ENCODE measurements around the gene MMAA. TPM values are rescaled to one million over a fixed set of nuclear protein-coding genes. Genes with fewer than 3 reads are reported as not detected.
A peak's percentile ranks its signal among the peaks of the same experiment; 100 is the strongest.

The MMAA gene
- total and polyA plus RNA-seq, 9 of the 15 experiments (the other 6 are each of a cell fraction or from before 2014, with no cell fraction given) = 0.86 to 2.3 (median 1.4) TPM

DNA sequence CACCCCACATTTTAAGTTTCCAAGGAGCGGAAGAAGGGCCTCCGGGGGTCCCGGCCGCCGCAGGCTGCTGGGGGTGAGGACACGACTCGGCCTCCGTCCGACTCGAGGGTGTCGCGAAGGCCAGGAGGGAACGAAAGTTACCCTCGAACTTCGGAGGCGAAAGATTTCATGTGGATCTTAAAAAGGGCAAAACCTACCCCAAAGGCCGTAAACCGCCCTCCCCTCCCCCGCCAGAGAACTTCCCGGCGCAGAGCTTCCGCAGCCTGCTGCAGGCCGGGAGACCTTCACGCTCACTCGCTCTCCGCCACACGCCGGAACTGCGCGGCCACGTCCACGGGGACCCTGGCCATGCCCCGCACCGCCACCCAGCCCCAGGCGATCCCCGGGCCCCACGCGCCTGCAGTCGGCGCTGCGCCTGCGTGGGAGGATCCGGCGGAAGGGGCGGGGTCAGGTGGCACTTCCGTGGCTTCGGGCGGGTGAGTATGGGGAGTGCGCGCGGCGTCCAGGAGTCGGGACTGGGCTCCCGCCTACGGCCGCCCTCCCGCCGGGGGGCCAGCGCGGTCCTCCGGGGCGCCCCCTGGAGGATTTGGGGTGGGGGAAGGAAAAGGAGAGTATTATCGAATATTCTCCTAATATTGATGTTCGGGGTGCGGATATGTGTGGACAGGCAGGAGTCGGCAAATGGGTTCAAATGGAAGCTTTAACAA is at the start of gene MMAA (continued):
- TF ChIP-seq, protein P1, sequence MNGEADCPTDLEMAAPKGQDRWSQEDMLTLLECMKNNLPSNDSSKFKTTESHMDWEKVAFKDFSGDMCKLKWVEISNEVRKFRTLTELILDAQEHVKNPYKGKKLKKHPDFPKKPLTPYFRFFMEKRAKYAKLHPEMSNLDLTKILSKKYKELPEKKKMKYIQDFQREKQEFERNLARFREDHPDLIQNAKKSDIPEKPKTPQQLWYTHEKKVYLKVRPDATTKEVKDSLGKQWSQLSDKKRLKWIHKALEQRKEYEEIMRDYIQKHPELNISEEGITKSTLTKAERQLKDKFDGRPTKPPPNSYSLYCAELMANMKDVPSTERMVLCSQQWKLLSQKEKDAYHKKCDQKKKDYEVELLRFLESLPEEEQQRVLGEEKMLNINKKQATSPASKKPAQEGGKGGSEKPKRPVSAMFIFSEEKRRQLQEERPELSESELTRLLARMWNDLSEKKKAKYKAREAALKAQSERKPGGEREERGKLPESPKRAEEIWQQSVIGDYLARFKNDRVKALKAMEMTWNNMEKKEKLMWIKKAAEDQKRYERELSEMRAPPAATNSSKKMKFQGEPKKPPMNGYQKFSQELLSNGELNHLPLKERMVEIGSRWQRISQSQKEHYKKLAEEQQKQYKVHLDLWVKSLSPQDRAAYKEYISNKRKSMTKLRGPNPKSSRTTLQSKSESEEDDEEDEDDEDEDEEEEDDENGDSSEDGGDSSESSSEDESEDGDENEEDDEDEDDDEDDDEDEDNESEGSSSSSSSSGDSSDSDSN (IDR thresholded peaks at IDR 0.05; ENCODE audit: borderline replicate concordance in 1 of 2, low read depth in 2 of 2, low read length in 2 of 2) = 0 out of 4 replicates have a peak, but pooled peaks of 1 of the 2 experiments have one; percentile 33
- TF ChIP-seq ZNF140 (CRISPR knock-in tag; IDR thresholded peaks at IDR 0.05) (no peak), GABPB1 (CRISPR knock-in tag; IDR thresholded peaks at IDR 0.05) (peak; percentile 91), ZNF589 (CRISPR knock-in tag; IDR thresholded peaks at IDR 0.05; ENCODE audit: low read depth) (no peak), U2AF1 (optimal IDR thresholded peaks at IDR 0.05; ENCODE audit: low read depth, low read length) (peak; percentile 56), NR2C1 (IDR thresholded peaks at IDR 0.05) (no peak), NR2C1 (tag; IDR thresholded peaks at IDR 0.05) (no peak), FOXK1 (CRISPR knock-in tag; IDR thresholded peaks at IDR 0.05; ENCODE audit: borderline replicate concordance) (peak; percentile 59; the same call in 1 of the 2 replicates), MAZ (CRISPR knock-in tag; conservative IDR thresholded peaks at IDR 0.05 in 1 of 2, IDR thresholded peaks at IDR 0.05 in 1 of 2) (peak; percentile 89 to 95), ZC3H4 (CRISPR knock-in tag; IDR thresholded peaks at IDR 0.05; ENCODE audit: borderline replicate concordance) (no peak), ETV1 (tag; conservative IDR thresholded peaks at IDR 0.05; ENCODE audit: low read depth) (peak; percentile 72), POLR2G (IDR thresholded peaks at IDR 0.05; ENCODE audit: low read depth, low read length) (peak; percentile 98), PCBP1 (IDR thresholded peaks at IDR 0.05; ENCODE audit: low read depth, low read length, poor library complexity, severe bottlenecking) (peak; percentile 92), CHD4 (IDR thresholded peaks at IDR 0.05; ENCODE audit: insufficient read depth, insufficient replicate concordance, low read depth, low read length, poor library complexity, severe bottlenecking) (no peak), GATAD2B (IDR thresholded peaks at IDR 0.05; ENCODE audit: borderline replicate concordance) (peak; percentile 94), CC2D1A (IDR thresholded peaks at IDR 0.05) (0 out of 2 replicates have a peak, but pooled peaks have one; percentile 13), POLR2H (tag; IDR thresholded peaks at IDR 0.05; ENCODE audit: low read depth) (peak; percentile 65), XRCC3 (IDR thresholded peaks at IDR 0.05) (no peak), RAD51 (IDR thresholded peaks at IDR 0.05; ENCODE audit: borderline replicate concordance, low read depth) (peak; percentile 33; the same call in 1 of the 2 replicates), GABPA (tag; conservative IDR thresholded peaks at IDR 0.05; ENCODE audit: low read depth) (peak; percentile 94), PTBP1 (IDR thresholded peaks at IDR 0.05; ENCODE audit: low read depth, low read length) (no peak)
- TF ChIP-seq, protein P2, sequence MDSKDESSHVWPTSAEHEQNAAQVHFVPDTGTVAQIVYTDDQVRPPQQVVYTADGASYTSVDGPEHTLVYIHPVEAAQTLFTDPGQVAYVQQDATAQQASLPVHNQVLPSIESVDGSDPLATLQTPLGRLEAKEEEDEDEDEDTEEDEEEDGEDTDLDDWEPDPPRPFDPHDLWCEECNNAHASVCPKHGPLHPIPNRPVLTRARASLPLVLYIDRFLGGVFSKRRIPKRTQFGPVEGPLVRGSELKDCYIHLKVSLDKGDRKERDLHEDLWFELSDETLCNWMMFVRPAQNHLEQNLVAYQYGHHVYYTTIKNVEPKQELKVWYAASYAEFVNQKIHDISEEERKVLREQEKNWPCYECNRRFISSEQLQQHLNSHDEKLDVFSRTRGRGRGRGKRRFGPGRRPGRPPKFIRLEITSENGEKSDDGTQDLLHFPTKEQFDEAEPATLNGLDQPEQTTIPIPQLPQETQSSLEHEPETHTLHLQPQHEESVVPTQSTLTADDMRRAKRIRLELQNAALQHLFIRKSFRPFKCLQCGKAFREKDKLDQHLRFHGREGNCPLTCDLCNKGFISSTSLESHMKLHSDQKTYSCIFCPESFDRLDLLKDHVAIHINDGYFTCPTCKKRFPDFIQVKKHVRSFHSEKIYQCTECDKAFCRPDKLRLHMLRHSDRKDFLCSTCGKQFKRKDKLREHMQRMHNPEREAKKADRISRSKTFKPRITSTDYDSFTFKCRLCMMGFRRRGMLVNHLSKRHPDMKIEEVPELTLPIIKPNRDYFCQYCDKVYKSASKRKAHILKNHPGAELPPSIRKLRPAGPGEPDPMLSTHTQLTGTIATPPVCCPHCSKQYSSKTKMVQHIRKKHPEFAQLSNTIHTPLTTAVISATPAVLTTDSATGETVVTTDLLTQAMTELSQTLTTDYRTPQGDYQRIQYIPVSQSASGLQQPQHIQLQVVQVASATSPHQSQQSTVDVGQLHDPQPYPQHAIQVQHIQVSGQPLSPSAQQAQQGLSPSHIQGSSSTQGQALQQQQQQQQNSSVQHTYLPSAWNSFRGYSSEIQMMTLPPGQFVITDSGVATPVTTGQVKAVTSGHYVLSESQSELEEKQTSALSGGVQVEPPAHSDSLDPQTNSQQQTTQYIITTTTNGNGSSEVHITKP (IDR thresholded peaks at IDR 0.05; ENCODE audit: partially characterized antibody) = no peak
